Measurements from ENCODE around the gene MBOAT2. TPM values are rescaled to one million over a fixed set of nuclear protein-coding genes. Genes with fewer than 3 reads are reported as not detected.

MBOAT2 gene
- total and polyA plus RNA-seq, 2 of the 13 experiments (the other 11 are each of a cell fraction or from before 2014, with no cell fraction given), result 0.11 to 0.36 TPM

DNA sequence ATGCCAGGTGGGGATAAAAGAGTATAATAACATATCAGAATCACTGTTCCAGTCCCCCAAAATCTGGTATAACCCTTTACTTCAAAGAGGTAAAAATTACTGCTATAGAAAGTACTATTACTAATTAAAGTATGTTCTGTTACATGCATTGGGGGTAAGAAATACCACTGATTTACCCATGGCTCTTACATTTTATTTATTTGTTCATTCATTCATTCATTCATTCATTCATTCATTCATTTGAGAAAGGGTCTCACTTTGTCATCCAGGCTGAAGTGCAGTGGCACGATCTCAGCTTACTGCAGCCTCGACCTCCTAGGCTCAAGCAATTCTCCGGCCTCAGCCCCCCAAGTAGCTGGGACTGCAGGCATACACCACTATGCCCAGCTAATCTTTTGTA, 74.4 kb downstream of the MBOAT2 start:
- in situ Hi-C loops (cut with HindIII; ENCODE audit: extremely low pct_ligation_motif_present, low pct_unique_long_range_greater_than_20kb) (no loop called here), intact Hi-C loops (cut with micrococcal nuclease; ENCODE audit: unreplicated experiment) (no loop called here)
- H3K9ac ChIP-seq (ENCODE audit: insufficient read depth, low read depth, low read length), result no peak overlapping the region
- H3K4me1 ChIP-seq (ENCODE audit: insufficient read depth, low read length), result peaks cover 18% of the 10 kb centered on the region
- peaks cover 0 to 8% of the 10 kb centered on the region in 2 experiments; a peak in 2 of 5 replicates for H3K27me3 ChIP-seq (ENCODE audit: control insufficient read depth in 1 of 2, insufficient read depth in 2 of 2, low read length in 2 of 2)
- no peaks in the 10 kb centered on the region for H3K9me3 ChIP-seq (ENCODE audit: low read length)
- FAIRE-seq (no peak), ATAC-seq (no peak), DNase-seq (ENCODE audit: low spot score) (no peak)
- no peak overlapping the region for H3K4me3 ChIP-seq (replicated peaks in 1 of 3; ENCODE audit: insufficient read depth in 1 of 3, low read depth in 2 of 3, low read length in 3 of 3)
- ChIA-PET POLR2A (no interaction called here), CTCF (ENCODE audit: low intra/inter-chr PET ratio, low total read pairs) (no interaction called here)
- no TSS peak for BruUV-seq (replicated peaks)
- H4K20me1 ChIP-seq (ENCODE audit: insufficient read depth, low read length), result no peaks in the 10 kb centered on the region
- H3K27ac ChIP-seq (ENCODE audit: extremely low read length, insufficient read depth, low read length), result no peak overlapping the region
- no peaks in the 10 kb centered on the region for H3K36me3 ChIP-seq (replicated peaks in 1 of 2; ENCODE audit: control insufficient read depth in 1 of 2, insufficient read depth in 2 of 2, low read length in 2 of 2)
- H2AFZ ChIP-seq (ENCODE audit: low read length), result no peak overlapping the region
- no peaks in the 10 kb centered on the region for H3K79me2 ChIP-seq (ENCODE audit: insufficient read depth, low read length)
- WGBS (ENCODE audit: low lambda C conversion rate), result 53% methylated on average over 3 of the region's 3 CpGs
- TF ChIP-seq ZNF484 (CRISPR knock-in tag; IDR thresholded peaks at IDR 0.05; ENCODE audit: borderline replicate concordance, low read depth) (no peak), ZNF24 (IDR thresholded peaks at IDR 0.05) (no peak), ZNF713 (CRISPR knock-in tag; IDR thresholded peaks at IDR 0.05) (no peak)
- no peak overlapping the region for H3K4me2 ChIP-seq (ENCODE audit: low read depth, low read length)

DNA sequence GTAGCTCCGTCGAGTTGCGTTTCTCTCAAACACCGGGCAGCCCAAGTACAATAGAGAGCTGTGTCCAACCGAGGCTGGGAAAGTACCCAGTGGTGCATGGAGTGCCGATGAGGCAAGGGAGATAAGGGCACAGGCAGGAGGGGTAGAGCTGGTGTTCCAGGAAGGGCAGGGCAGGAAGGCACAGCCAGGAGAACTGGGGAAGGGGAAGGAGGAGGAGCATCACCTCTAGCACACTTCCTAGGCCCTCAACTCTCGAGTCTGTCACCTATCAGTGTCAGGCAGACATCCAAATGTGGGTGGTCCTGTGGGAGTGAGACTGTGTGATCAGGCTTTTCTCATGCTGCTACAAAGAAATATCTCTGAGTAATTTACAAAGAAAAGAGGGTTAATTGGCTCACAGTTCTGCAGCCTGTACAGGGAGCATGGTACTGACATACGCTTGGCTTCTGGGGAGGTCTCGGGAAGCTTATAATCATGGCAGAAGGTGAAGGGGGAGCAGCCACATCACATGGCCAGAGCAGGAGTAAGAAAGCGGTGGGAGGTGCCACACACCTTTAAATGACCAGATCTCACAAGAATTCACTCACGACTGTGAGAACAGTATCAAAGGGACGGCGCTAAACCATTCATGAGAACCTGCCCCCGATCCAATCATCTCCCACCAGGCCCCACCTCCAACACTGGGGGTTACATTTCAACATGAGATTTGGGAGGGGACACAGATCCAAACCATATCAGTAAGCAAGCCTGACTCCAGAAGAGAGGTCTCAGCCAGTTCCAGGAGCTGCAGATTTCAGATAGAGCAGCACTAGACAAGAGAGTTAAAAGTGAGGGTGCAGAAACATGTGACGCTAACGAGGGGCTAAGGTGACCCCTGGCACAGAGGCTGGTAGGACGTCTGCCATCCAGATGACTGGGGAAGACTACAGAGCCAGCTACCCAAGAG, 75.7 kb downstream of the MBOAT2 start:
- in situ Hi-C loops (cut with HindIII; ENCODE audit: extremely low pct_ligation_motif_present, low pct_unique_long_range_greater_than_20kb), result no loop called here
- ChIA-PET POLR2A (no interaction called here), CTCF (ENCODE audit: low intra/inter-chr PET ratio, low total read pairs) (no interaction called here)
- H3K4me3 ChIP-seq (replicated peaks in 1 of 3; ENCODE audit: insufficient read depth in 1 of 3, low read depth in 2 of 3, low read length in 3 of 3), result no peak overlapping the region
- H3K79me2 ChIP-seq (ENCODE audit: insufficient read depth, low read length), result no peaks in the 10 kb centered on the region
- peaks cover 0 to 12% of the 10 kb centered on the region in 2 experiments; a peak in 3 of 5 replicates for H3K27me3 ChIP-seq (ENCODE audit: control insufficient read depth in 1 of 2, insufficient read depth in 2 of 2, low read length in 2 of 2)
- H3K9me3 ChIP-seq (ENCODE audit: low read length), result no peaks in the 10 kb centered on the region
- no peaks in the 10 kb centered on the region for H4K20me1 ChIP-seq (ENCODE audit: insufficient read depth, low read length)
- H3K36me3 ChIP-seq (replicated peaks in 1 of 2; ENCODE audit: control insufficient read depth in 1 of 2, insufficient read depth in 2 of 2, low read length in 2 of 2), result no peaks in the 10 kb centered on the region
- no peak overlapping the region for H2AFZ ChIP-seq (ENCODE audit: low read length)
- no TSS peak for BruUV-seq (replicated peaks)
- FAIRE-seq, result no peak
- H3K9ac ChIP-seq (ENCODE audit: insufficient read depth, low read depth, low read length), result no peak overlapping the region
- WGBS (ENCODE audit: low lambda C conversion rate), result 45% methylated on average over 17 of the region's 17 CpGs
- intact Hi-C loops (cut with micrococcal nuclease; ENCODE audit: unreplicated experiment), result no loop called here
- no peak overlapping the region for H3K4me2 ChIP-seq (ENCODE audit: low read depth, low read length)
- peaks cover 18% of the 10 kb centered on the region for H3K4me1 ChIP-seq (ENCODE audit: insufficient read depth, low read length)
- DNase-seq (ENCODE audit: low spot score), result no peak
- no peak for ATAC-seq
- no peak overlapping the region for H3K27ac ChIP-seq (ENCODE audit: extremely low read length, insufficient read depth, low read length)
- TF ChIP-seq MBNL3 (CRISPR knock-in tag; conservative IDR thresholded peaks at IDR 0.05) (no peak), KMT2A (CRISPR knock-in tag; IDR thresholded peaks at IDR 0.05) (no peak)
- TF ChIP-seq, protein P1, sequence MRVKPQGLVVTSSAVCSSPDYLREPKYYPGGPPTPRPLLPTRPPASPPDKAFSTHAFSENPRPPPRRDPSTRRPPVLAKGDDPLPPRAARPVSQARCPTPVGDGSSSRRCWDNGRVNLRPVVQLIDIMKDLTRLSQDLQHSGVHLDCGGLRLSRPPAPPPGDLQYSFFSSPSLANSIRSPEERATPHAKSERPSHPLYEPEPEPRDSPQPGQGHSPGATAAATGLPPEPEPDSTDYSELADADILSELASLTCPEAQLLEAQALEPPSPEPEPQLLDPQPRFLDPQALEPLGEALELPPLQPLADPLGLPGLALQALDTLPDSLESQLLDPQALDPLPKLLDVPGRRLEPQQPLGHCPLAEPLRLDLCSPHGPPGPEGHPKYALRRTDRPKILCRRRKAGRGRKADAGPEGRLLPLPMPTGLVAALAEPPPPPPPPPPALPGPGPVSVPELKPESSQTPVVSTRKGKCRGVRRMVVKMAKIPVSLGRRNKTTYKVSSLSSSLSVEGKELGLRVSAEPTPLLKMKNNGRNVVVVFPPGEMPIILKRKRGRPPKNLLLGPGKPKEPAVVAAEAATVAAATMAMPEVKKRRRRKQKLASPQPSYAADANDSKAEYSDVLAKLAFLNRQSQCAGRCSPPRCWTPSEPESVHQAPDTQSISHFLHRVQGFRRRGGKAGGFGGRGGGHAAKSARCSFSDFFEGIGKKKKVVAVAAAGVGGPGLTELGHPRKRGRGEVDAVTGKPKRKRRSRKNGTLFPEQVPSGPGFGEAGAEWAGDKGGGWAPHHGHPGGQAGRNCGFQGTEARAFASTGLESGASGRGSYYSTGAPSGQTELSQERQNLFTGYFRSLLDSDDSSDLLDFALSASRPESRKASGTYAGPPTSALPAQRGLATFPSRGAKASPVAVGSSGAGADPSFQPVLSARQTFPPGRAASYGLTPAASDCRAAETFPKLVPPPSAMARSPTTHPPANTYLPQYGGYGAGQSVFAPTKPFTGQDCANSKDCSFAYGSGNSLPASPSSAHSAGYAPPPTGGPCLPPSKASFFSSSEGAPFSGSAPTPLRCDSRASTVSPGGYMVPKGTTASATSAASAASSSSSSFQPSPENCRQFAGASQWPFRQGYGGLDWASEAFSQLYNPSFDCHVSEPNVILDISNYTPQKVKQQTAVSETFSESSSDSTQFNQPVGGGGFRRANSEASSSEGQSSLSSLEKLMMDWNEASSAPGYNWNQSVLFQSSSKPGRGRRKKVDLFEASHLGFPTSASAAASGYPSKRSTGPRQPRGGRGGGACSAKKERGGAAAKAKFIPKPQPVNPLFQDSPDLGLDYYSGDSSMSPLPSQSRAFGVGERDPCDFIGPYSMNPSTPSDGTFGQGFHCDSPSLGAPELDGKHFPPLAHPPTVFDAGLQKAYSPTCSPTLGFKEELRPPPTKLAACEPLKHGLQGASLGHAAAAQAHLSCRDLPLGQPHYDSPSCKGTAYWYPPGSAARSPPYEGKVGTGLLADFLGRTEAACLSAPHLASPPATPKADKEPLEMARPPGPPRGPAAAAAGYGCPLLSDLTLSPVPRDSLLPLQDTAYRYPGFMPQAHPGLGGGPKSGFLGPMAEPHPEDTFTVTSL (CRISPR knock-in tag; IDR thresholded peaks at IDR 0.05; ENCODE audit: borderline replicate concordance), result no peak
- TF ChIP-seq, protein P2, sequence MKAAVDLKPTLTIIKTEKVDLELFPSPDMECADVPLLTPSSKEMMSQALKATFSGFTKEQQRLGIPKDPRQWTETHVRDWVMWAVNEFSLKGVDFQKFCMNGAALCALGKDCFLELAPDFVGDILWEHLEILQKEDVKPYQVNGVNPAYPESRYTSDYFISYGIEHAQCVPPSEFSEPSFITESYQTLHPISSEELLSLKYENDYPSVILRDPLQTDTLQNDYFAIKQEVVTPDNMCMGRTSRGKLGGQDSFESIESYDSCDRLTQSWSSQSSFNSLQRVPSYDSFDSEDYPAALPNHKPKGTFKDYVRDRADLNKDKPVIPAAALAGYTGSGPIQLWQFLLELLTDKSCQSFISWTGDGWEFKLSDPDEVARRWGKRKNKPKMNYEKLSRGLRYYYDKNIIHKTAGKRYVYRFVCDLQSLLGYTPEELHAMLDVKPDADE (CRISPR knock-in tag; IDR thresholded peaks at IDR 0.05), result no peak
- TF ChIP-seq, protein P3, sequence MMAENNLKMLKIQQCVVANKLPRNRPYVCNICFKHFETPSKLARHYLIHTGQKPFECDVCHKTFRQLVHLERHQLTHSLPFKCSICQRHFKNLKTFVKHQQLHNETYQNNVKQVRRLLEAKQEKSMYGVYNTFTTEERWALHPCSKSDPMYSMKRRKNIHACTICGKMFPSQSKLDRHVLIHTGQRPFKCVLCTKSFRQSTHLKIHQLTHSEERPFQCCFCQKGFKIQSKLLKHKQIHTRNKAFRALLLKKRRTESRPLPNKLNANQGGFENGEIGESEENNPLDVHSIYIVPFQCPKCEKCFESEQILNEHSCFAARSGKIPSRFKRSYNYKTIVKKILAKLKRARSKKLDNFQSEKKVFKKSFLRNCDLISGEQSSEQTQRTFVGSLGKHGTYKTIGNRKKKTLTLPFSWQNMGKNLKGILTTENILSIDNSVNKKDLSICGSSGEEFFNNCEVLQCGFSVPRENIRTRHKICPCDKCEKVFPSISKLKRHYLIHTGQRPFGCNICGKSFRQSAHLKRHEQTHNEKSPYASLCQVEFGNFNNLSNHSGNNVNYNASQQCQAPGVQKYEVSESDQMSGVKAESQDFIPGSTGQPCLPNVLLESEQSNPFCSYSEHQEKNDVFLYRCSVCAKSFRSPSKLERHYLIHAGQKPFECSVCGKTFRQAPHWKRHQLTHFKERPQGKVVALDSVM (CRISPR knock-in tag; IDR thresholded peaks at IDR 0.05), result no peak

Measured in HepG2 (cell line).